GM21786 (cell line): ENCODE data around the gene SOWAHA.
"Not testable (repeated sequence)": the region's sequence is repeated elsewhere in the genome, so short reads cannot be mapped to it uniquely, and the experiment has no call there.

ENCODE experiments used
- ATAC-seq: cut with Tn5 transposase; IDR thresholded peaks from one replicate; pipeline ENCODE4 v1.9.1; 2021; ENCODE audit not compliant: unreplicated experiment

The SOWAHA gene

GRCh38 chr5:132848270-132848669 lies 35.2 kb downstream of the SOWAHA start:
- no peak for ATAC-seq

DNA sequence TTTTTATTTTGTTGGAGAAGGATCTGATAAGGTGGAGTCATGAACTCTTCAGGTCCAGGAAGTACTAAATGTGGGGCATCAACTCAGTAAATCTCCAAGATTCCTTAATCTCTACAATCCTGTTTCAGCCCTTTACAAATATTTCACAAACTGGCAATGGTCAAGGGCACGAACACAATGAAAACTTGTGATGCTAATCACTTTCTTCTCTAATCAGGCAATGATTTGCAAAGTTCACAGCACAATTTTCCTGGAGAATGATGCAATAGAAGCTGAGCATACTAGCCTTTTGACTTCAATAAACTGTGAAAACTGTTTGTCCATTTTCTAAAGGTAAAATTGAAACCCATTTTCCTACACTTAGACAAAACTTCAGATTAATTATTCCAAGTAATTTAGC lies 36.2 kb downstream of the SOWAHA start:
- ATAC-seq = no peak

DNA sequence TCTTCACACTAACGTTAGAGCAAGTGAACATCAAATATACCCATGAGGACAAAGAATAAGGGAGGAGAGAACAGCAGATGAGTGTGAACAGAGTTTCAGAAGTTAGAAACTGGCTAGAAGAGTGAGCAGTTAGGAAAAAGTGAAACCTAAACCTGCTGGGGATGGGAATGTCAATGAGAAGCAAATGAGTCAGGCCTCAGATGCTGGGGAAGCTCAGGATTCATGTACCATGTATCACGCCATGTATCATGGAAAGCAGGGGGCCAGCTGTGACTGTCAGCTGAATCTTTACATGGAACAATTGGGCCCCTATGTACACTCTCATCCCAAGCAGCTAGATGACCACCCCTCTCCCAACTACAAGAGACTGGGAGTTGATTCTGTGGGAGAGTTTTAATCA lies 37.0 kb downstream of the SOWAHA start:
- no peak for ATAC-seq

GRCh38 chr5:132853323-132853722 lies 40.2 kb downstream of the SOWAHA start:
- no peak for ATAC-seq

DNA sequence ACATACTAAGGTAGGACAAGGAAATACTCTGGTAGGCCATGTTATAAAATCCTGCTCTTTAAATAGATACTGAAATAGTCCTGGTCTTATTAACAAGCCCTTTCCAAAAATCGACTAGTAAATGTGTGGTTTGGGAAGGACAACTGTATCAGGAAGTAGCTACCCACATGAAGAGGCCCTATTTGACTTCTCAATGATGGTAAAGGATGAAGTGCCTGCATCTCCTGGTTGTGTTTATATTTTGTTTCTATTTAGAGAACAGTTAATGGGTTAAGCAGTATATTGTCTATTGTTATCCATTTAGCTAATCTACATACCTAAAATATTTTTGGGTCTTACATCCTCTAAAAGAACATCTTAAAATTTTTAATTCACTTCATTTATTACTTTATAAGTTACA lies 40.7 kb downstream of the SOWAHA start:
- ATAC-seq = no peak

GRCh38 chr5:132854301-132854700 lies 41.2 kb downstream of the SOWAHA start:
- ATAC-seq = no peak

DNA sequence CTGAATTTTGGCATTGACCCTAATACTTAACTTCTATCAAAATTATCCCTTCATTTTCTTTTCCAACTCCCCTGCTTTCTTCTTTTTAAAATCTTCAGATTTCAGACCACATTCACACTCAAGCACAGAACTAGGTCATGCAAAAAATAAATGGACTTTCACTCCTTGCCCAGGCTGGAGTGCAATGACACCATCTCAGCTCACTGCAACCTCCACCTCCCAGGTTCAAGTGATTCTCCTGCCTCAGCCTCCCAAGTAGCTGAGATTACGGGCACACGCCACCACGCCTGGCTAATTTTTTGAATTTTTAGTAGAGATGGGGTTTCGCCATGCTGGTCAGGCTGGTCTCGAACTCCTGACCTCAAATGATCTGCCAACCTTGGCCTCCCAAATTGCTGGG lies 41.9 kb downstream of the SOWAHA start:
- not testable (repeated sequence) for ATAC-seq

DNA sequence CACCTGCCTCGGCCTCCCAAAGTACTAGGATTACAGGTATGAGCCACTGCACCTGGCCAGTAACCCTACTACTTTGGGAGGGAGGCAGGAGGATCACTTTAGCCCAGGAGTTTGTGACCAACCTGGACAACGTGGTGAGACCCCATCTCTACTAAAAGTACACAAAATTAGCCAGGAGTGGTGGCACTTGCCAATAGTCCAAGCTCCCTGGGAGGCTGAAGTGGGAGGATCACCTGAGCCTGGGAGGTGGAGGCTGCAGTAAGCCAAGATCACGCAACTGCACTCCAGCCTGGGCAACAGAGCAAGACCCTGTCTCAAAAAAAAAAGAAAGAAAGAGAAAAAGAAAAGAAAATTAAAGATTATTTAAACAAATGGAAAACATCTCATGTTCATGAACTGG lies 42.9 kb downstream of the SOWAHA start:
- ATAC-seq = no peak

GRCh38 chr5:132859889-132860437 lies 46.9 kb downstream of the SOWAHA start:
- ATAC-seq = no peak

DNA sequence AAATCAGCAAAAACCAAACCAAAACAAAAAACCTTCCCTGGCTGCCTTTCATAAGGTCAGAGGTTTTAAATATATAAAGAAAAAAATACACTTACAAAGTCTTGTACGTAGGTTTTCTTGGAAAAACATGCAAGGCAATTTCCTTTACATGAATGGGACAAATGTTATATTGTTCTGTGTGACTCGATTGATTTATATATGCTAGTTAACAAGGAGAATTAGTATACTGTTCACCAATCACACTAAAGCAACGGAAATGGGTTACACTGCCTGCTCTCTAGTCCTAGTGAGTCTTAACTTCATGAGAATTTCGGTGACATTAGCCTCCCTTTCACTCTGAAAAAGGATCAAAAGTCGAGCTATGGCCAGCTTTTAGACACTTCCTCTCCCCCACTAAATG lies 47.6 kb downstream of the SOWAHA start:
- ATAC-seq = no peak

GRCh38 chr5:132865668-132866341 lies 52.7 kb downstream of the SOWAHA start:
- peak; percentile 18 for ATAC-seq
